T-helper 2 cell treated with Interferon-gamma antibody and Interleukin-4, amounts not matched to agents 100 ng/mL and 5 ng/mL, for 36 hours (primary cell): ENCODE results near the gene TAOK2. TPM values are rescaled to one million over a fixed set of nuclear protein-coding genes. Genes with fewer than 3 reads are reported as not detected.

Source experiments
- intact Hi-C: fragments of 100-400 bp; cut with micrococcal nuclease; formaldehyde crosslinking; loops from one replicate; pipeline ENCODE4 v1.15.1; 2023
- total RNA-seq: library from RNA; stranded (reverse); gene quantifications from 2 replicates; pipeline ENCODE4 v1.2.3, GENCODE V29; 2022

The TAOK2 gene
- total RNA-seq, 1 donor from 2014 or later: 45.3 TPM

- intact Hi-C loops: no loop called here
Measured at GRCh38 chr16:29986931-29987330, 13.3 kb downstream of the TAOK2 start.

GRCh38 chr16:29987371-29988085 lies 13.9 kb downstream of the TAOK2 start:
- intact Hi-C loops: no loop called here

- intact Hi-C loops: no loop called here
Measured at GRCh38 chr16:29988346-29989075, 14.8 kb downstream of the TAOK2 start.

- intact Hi-C loops: no loop called here
Measured at GRCh38 chr16:29989111-29989858, 15.6 kb downstream of the TAOK2 start.

GRCh38 chr16:29990034-29990433 lies 16.4 kb downstream of the TAOK2 start:
- intact Hi-C loops: no loop called here

- intact Hi-C loops: no loop called here
Measured at GRCh38 chr16:29990883-29991570, 17.4 kb downstream of the TAOK2 start.

- intact Hi-C loops: no loop called here
Measured at GRCh38 chr16:29991571-29991904, 17.9 kb downstream of the TAOK2 start.

GRCh38 chr16:29992344-29992967 lies 18.8 kb downstream of the TAOK2 start:
- intact Hi-C loops: no loop called here

GRCh38 chr16:29993191-29993902 lies 19.7 kb downstream of the TAOK2 start:
- intact Hi-C loops: no loop called here

GRCh38 chr16:29993903-29994599 lies 20.4 kb downstream of the TAOK2 start:
- intact Hi-C loops: no loop called here

- intact Hi-C loops: loop anchor here (5.0 kb wide), 1 partner anchor 177 kb away; the partner anchor contains the start of gene PAGR1
Measured at GRCh38 chr16:29994600-29995323, 21.1 kb downstream of the TAOK2 start.

- intact Hi-C loops: loop anchor here (5.0 kb wide), 1 partner anchor 178 kb away; the partner anchor contains the start of gene PAGR1
Measured at GRCh38 chr16:29995324-29995910, 21.7 kb downstream of the TAOK2 start, which contains the start of gene HIRIP3. TSS of gene HIRIP3 (minus strand) at chr16:29995617. CDS start at chr16:29995605, 12 bp downstream.

- intact Hi-C loops: loop anchor here (1.0 to 5.0 kb wide), 4 partner anchors 23 to 179 kb away; partner anchors contain the start of genes CDIPT, KCTD13, PAGR1 and TAOK2
Measured at GRCh38 chr16:29995911-29996765, 22.5 kb downstream of the TAOK2 start, which contains the start of gene INO80E. TSS of gene INO80E (plus strand) at chr16:29996241. CDS start at chr16:29996311, 70 bp downstream.

GRCh38 chr16:29996766-29997250 lies 23.1 kb downstream of the TAOK2 start:
- intact Hi-C loops: loop anchor here (1.0 to 5.0 kb wide), 4 partner anchors 24 to 180 kb away; partner anchors contain the start of genes CDIPT, KCTD13, PAGR1 and TAOK2

- intact Hi-C loops: loop anchor here (5.0 kb wide), 1 partner anchor 182 kb away; the partner anchor contains the start of gene PAGR1
Measured at GRCh38 chr16:29999605-30000004, 25.9 kb downstream of the TAOK2 start.

- intact Hi-C loops: no loop called here
Measured at GRCh38 chr16:30000735-30001631, 27.3 kb downstream of the TAOK2 start.
